HG02852 (cell line): ENCODE data around the gene CASP7.
"Not testable (repeated sequence)": the region's sequence is repeated elsewhere in the genome, so short reads cannot be mapped to it uniquely, and the experiment has no call there.

Experiments used
- ATAC-seq: cut with Tn5 transposase; IDR thresholded peaks from one replicate; pipeline ENCODE4 v1.9.1; 2021; ENCODE audit warnings: mild to moderate bottlenecking, moderate library complexity; ENCODE audit not compliant: unreplicated experiment

The CASP7 gene

GRCh38 chr10:113752553-113752952 lies 72.8 kb downstream of the CASP7 start:
- ATAC-seq: no peak

GRCh38 chr10:113753020-113753692 lies 73.4 kb downstream of the CASP7 start:
- ATAC-seq: no peak

GRCh38 chr10:113754125-113754524 lies 74.4 kb downstream of the CASP7 start:
- ATAC-seq: no peak

- ATAC-seq: no peak
These were observed 75.1 kb downstream of the CASP7 start for GRCh38 chr10:113754768-113755167.

GRCh38 chr10:113756940-113757543 lies 77.3 kb downstream of the CASP7 start:
- no peak for ATAC-seq

- no peak for ATAC-seq
These were observed 82.4 kb downstream of the CASP7 start for GRCh38 chr10:113762083-113762482.

- no peak for ATAC-seq
These were observed 84.9 kb downstream of the CASP7 start for GRCh38 chr10:113764582-113764981.

GRCh38 chr10:113765910-113766309 lies 86.2 kb downstream of the CASP7 start:
- ATAC-seq: no peak

- ATAC-seq: no peak
These were observed 87.5 kb downstream of the CASP7 start for GRCh38 chr10:113767222-113767621.

- ATAC-seq: no peak
These were observed 90.6 kb downstream of the CASP7 start for GRCh38 chr10:113770346-113770745.

- not testable (repeated sequence) for ATAC-seq
These were observed 91.4 kb downstream of the CASP7 start for GRCh38 chr10:113771131-113771530.

- ATAC-seq: no peak
These were observed 96.1 kb downstream of the CASP7 start for GRCh38 chr10:113775686-113776294.

- no peak for ATAC-seq
These were observed 96.8 kb downstream of the CASP7 start for GRCh38 chr10:113776553-113776952.
